ENCODE measurements around the gene SEMA4D.
A peak's percentile ranks its signal among the peaks of the same experiment; 100 is the strongest.

Gene SEMA4D, protein sequence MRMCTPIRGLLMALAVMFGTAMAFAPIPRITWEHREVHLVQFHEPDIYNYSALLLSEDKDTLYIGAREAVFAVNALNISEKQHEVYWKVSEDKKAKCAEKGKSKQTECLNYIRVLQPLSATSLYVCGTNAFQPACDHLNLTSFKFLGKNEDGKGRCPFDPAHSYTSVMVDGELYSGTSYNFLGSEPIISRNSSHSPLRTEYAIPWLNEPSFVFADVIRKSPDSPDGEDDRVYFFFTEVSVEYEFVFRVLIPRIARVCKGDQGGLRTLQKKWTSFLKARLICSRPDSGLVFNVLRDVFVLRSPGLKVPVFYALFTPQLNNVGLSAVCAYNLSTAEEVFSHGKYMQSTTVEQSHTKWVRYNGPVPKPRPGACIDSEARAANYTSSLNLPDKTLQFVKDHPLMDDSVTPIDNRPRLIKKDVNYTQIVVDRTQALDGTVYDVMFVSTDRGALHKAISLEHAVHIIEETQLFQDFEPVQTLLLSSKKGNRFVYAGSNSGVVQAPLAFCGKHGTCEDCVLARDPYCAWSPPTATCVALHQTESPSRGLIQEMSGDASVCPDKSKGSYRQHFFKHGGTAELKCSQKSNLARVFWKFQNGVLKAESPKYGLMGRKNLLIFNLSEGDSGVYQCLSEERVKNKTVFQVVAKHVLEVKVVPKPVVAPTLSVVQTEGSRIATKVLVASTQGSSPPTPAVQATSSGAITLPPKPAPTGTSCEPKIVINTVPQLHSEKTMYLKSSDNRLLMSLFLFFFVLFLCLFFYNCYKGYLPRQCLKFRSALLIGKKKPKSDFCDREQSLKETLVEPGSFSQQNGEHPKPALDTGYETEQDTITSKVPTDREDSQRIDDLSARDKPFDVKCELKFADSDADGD

GRCh38 chr9:89497978-89498851, at the start of gene SEMA4D:
TSS of gene SEMA4D (minus strand) at chr9:89498113. CDS start at chr9:89405456, 92,657 bp downstream.
- intact Hi-C loops (cut with DNase I; ENCODE audit: low total_unique reads) = no loop called here
- H3K4me3 ChIP-seq = peak within 1 kb of the TSS; percentile 63 to 84
- peak; percentile 72 to 76 for DNase-seq

GRCh38 chr9:89547000-89547399, 49.1 kb upstream of the SEMA4D start:
- no peaks in the 10 kb centered on the region for H3K36me3 ChIP-seq
- peaks cover 0 to 13% (median 5%) of the 10 kb centered on the region in 3 donors for H3K9me3 ChIP-seq
- TF ChIP-seq CTCF (IDR thresholded peaks at IDR 0.05) = no peak
- no peak for DNase-seq
- no peak overlapping the region for H3K27ac ChIP-seq
- H3K4me1 ChIP-seq = no peaks in the 10 kb centered on the region
- intact Hi-C loops (cut with DNase I; ENCODE audit: low total_unique reads) = no loop called here
- H3K27me3 ChIP-seq = no peaks in the 10 kb centered on the region
- no peak overlapping the region for H3K4me3 ChIP-seq

More at GRCh38 chr9:89497978-89498851, at the start of gene SEMA4D:
- TF ChIP-seq CTCF (IDR thresholded peaks at IDR 0.05) = no peak
- Histone ChIP-seq H3K36me3 (no peaks in the 10 kb centered on the region), H3K9me3 (no peaks in the 10 kb centered on the region), H3K4me1 (peaks cover 0 to 16% (median 4%) of the 10 kb centered on the region in 4 donors), H3K27ac (peak within 1 kb of the TSS; percentile 39 to 57), H3K27me3 (no peaks in the 10 kb centered on the region)

DNA sequence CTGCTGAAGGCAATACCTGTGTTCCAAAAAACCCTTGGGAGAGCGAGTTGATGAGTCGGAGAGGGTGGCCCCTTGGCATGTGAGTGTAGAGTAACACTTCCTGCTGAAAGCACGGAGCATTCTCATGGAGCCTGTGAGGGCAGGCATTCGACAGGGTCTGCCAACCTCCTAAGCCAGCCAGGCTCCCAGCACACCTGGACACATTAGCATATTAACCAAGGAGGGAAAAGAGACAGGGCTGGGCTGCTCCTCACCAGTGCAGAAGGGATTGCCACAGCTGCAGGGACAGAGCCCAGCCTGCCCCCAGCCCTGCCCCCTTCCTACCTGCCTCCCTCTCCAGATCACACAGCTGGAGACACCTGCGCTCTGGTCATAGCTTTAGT, 46.4 kb upstream of the SEMA4D start:
- intact Hi-C loops (cut with DNase I; ENCODE audit: low total_unique reads) = no loop called here
- TF ChIP-seq CTCF (IDR thresholded peaks at IDR 0.05) = no peak

DNA sequence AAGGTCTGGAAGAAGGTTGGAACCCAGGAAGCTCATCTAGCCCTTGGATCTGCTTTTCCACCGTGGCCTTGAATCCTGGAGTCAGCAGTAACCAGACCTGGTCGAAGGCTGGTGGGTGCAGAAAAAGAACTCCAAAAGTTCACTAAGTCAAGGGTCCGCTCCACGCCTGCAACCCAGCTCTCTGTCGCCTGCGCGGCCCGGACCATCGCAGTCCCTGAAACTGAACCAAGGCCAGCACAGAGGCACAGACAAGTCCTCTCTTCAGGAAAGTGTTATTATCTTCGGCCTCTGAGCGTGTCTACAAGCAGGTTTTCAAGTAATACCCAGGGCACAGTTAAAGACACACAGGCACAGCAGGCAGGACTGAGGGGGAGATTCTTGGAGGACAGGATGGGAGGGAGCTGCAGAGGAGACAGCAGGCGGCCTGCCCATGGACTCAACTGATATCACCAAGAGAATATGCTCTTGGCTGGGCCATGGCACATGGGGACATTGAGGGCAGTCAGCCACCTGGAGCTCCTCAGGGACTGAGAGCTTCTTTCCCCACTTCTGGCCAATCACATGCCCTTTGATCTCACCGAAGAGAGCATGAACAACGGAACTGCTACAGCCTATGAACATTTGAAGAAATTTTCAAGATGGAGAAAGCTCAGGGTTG, 45.8 kb upstream of the SEMA4D start:
- intact Hi-C loops (cut with DNase I; ENCODE audit: low total_unique reads) = no loop called here
- Histone ChIP-seq H3K27me3 (peaks cover 0 to 8% of the 10 kb centered on the region in 2 donors), H3K4me1 (no peaks in the 10 kb centered on the region), H3K4me3 (no peak overlapping the region), H3K36me3 (no peaks in the 10 kb centered on the region), H3K27ac (no peak overlapping the region), H3K9me3 (peaks cover 0 to 13% (median 5%) of the 10 kb centered on the region in 3 donors)
- TF ChIP-seq CTCF (IDR thresholded peaks at IDR 0.05) = no peak
- DNase-seq = no peak

More for the DNA sequence above, 46.4 kb upstream of the SEMA4D start:
- Histone ChIP-seq H3K9me3 (peaks cover 0 to 13% (median 5%) of the 10 kb centered on the region in 3 donors), H3K4me3 (no peak overlapping the region), H3K27ac (no peak overlapping the region), H3K4me1 (no peaks in the 10 kb centered on the region), H3K36me3 (no peaks in the 10 kb centered on the region), H3K27me3 (peaks cover 0 to 4% of the 10 kb centered on the region in 2 donors)
- no peak for DNase-seq

Measured in tibial artery (tissue), 4 donors.